K562 (cell line): ENCODE measurements around the gene ACTN2. TPM values are rescaled to one million over a fixed set of nuclear protein-coding genes. Genes with fewer than 3 reads are reported as not detected.

Source experiments
- ATAC-seq: fragments of 200-7000 bp; cut with Tn5 transposase; 3 replicates; pipeline ENCODE4 v1.9.1; 2020; ENCODE audit warnings: moderate library complexity
- BruUV-seq: library from RNA; stranded (reverse); fragments of 400-500 nt; replicated peaks from 2 replicates; lab custom pipeline; 2021; lab: Mats Ljungman, UMichigan
- CTCF ChIA-PET: fragments of 300-600 bp; formaldehyde crosslinking; extraction: SDS; loops from one replicate; lab custom pipeline; 2021; ENCODE audit warnings: low intra/inter-chr PET ratio; lab: Yijun Ruan, JAX
- POLR2A ChIA-PET: fragments of 300-600, 350-650 bp; sonication (Branson Sonifier 250); formaldehyde crosslinking; extraction: SDS; loops from one replicate; lab custom pipeline; 2021; ENCODE audit warnings: antibody characterized with exemption, inconsistent platforms; lab: Yijun Ruan, JAX
- DNase-seq, 4 experiments: peaks; one replicate each; pipeline versions ENCODE4 v3.0.0 to v3.0.0-alpha.2; 2011 to 2018; ENCODE audit warnings: low spot score in 3 of 4, mixed read lengths in 3 of 4; ENCODE audit errors: extremely low read depth in 1 of 4
- FAIRE-seq: peaks from 2 replicates; lab custom pipeline; 2011; peaks lifted over from hg19 to GRCh38; lab: Jason Lieb, UNC
- H2AFZ ChIP-seq: 2 replicates; pipeline ENCODE4 v1.6.0; 2011; ENCODE audit warnings: low read depth, low read length, control low read depth, inconsistent platforms
- H3K27ac ChIP-seq: fragments of 200-600 bp; 3 replicates; pipeline ENCODE4 v1.8.0; 2011; ENCODE audit warnings: low read depth, mild to moderate bottlenecking, control low read depth, inconsistent platforms, low read length, moderate library complexity, mixed read lengths; ENCODE audit errors: extremely low read depth
- H3K27me3 ChIP-seq, 2 experiments: fragments of 300-600 bp in 1 of 2; 2 replicates in 1 of 2; 3 replicates in 1 of 2; pipeline versions ENCODE4 v1.6.0 to v1.8.0; 2011; ENCODE audit warnings: inconsistent platforms in 2 of 2, low read length in 2 of 2, mild to moderate bottlenecking in 1 of 2, mixed read lengths in 1 of 2, moderate library complexity in 1 of 2; ENCODE audit not compliant: control insufficient read depth in 2 of 2, insufficient read depth in 2 of 2
- H3K36me3 ChIP-seq: fragments of 300-600 bp; 3 replicates; pipeline ENCODE4 v1.8.0; 2011; ENCODE audit warnings: mild to moderate bottlenecking, low read length, inconsistent platforms; ENCODE audit not compliant: control insufficient read depth, insufficient read depth
- H3K4me1 ChIP-seq, 2 experiments: fragments of 200-600 bp in 1 of 2; replicated peaks in 1 of 2; 2 replicates in 1 of 2; 3 replicates in 1 of 2; pipeline versions ENCODE4 v1.5.1 to v1.8.0; 2011; ENCODE audit warnings: inconsistent platforms in 2 of 2, low read length in 2 of 2, mild to moderate bottlenecking in 1 of 2, mixed read lengths in 1 of 2, moderate library complexity in 1 of 2; ENCODE audit not compliant: control insufficient read depth in 2 of 2, insufficient read depth in 2 of 2
- H3K4me2 ChIP-seq: 2 replicates; pipeline ENCODE4 v1.6.1; 2011; ENCODE audit warnings: low read length, control low read depth, inconsistent platforms, mixed read lengths; ENCODE audit not compliant: insufficient read depth
- H3K4me3 ChIP-seq: fragments of 200-600 bp; sonication (generic), shearing (Covaris generic); 2 replicates; pipeline ENCODE4 v1.5.1; 2016; ENCODE audit warnings: control low read depth, inconsistent platforms
- H3K79me2 ChIP-seq: fragments of 200-600 bp; 3 replicates; pipeline ENCODE4 v1.8.0; 2011; ENCODE audit warnings: low read length, inconsistent platforms; ENCODE audit not compliant: control insufficient read depth, insufficient read depth
- H3K9ac ChIP-seq, 2 experiments: 2 replicates each; pipeline versions ENCODE4 v1.6.0 to v1.6.1; 2011; ENCODE audit warnings: low read depth in 2 of 2, low read length in 2 of 2, control low read depth in 1 of 2, inconsistent platforms in 1 of 2, mild to moderate bottlenecking in 1 of 2, mixed read lengths in 1 of 2; ENCODE audit not compliant: insufficient read depth in 1 of 2
- H3K9me1 ChIP-seq: one replicate; pipeline ENCODE4 v1.6.0; 2011; ENCODE audit warnings: inconsistent platforms, mild to moderate bottlenecking, low read length, moderate library complexity; ENCODE audit not compliant: control insufficient read depth, insufficient read depth
- H3K9me3 ChIP-seq: replicated peaks from 2 replicates; pipeline ENCODE4 v1.5.1; 2011; ENCODE audit warnings: low read depth, low read length, inconsistent platforms; ENCODE audit not compliant: control insufficient read depth, insufficient read depth
- H4K20me1 ChIP-seq: replicated peaks from 2 replicates; pipeline ENCODE4 v1.6.1; 2011; ENCODE audit warnings: low read length, inconsistent platforms, mixed read lengths; ENCODE audit not compliant: control insufficient read depth, insufficient read depth
- BDP1 ChIP-seq: IDR thresholded peaks from 3 replicates; pipeline ENCODE4 v1.6.1; 2011; ENCODE audit not compliant: insufficient read length, insufficient read depth
- BHLHE40 ChIP-seq: IDR thresholded peaks from 2 replicates; pipeline ENCODE4 v1.6.1; 2011; ENCODE audit warnings: low read length, improper control_type of control experiment
- EHMT2 ChIP-seq: fragments of 450-650 bp; IDR thresholded peaks from 2 replicates; pipeline ENCODE4 v1.6.1; 2018; ENCODE audit warnings: antibody characterized with exemption
- FOXJ2 ChIP-seq: fragments of 200-800 bp; sonication (Bioruptor generic); IDR thresholded peaks from 2 replicates; pipeline ENCODE4 v1.6.1; 2016; ENCODE audit warnings: missing genetic modification characterization, missing compliant biosample characterization
- KLF1 ChIP-seq: fragments of 450-650 bp; IDR thresholded peaks from 2 replicates; pipeline ENCODE4 v1.6.1; 2016; ENCODE audit warnings: missing genetic modification characterization, missing compliant biosample characterization
- TGIF2 ChIP-seq: sonication (generic); formaldehyde crosslinking; IDR thresholded peaks from 2 replicates; pipeline ENCODE4 v1.8.1; 2022; ENCODE audit warnings: mild to moderate bottlenecking, missing genetic modification reagents, moderate library complexity
- THRAP3 ChIP-seq: fragments of 450-650 bp; IDR thresholded peaks from 2 replicates; pipeline ENCODE4 v1.6.1; 2016; ENCODE audit warnings: mild to moderate bottlenecking, inconsistent platforms, borderline replicate concordance
- ZFP36 ChIP-seq: fragments of 150-350 bp; IDR thresholded peaks from 2 replicates; pipeline ENCODE4 v1.6.1; 2018; ENCODE audit warnings: low read length, low read depth; ENCODE audit not compliant: partially characterized antibody
- ZNF184 ChIP-seq: sonication (generic); formaldehyde crosslinking; IDR thresholded peaks from 2 replicates; pipeline ENCODE4 v1.5.0; 2020; ENCODE audit warnings: missing genetic modification reagents
- ZNF586 ChIP-seq: fragments of 450-650 bp; formaldehyde crosslinking; conservative IDR thresholded peaks from 2 replicates; pipeline ENCODE4 v1.4.0; 2020; ENCODE audit warnings: mild to moderate bottlenecking, moderate library complexity
- WGBS: fragments of 100-300 bp; shearing (Covaris generic); methylation state at CpG from one replicate; pipeline ENCODE4 v1.1.6; 2016; ENCODE audit warnings: low coverage, mixed read lengths; ENCODE audit not compliant: insufficient coverage; ENCODE audit errors: missing lambda C conversion rate; 5-methylcytosine and 5-hydroxymethylcytosine counted together
- in situ Hi-C: fragments of 300-500 bp; cut with MboI; formaldehyde crosslinking; loops from 4 replicates; pipeline ENCODE4 v1.15.0; 2018; ENCODE audit warnings: inconsistent platforms, mixed read lengths
- intact Hi-C: fragments of 100-400 bp; cut with micrococcal nuclease; formaldehyde crosslinking; loops from 2 replicates; pipeline ENCODE4 v1.14.2; 2022
- polyA plus RNA-seq, 8 experiments: library from polyadenylated mRNA; depleted of rRNA in 4 of 8; stranded (reverse) in 5 of 8; unstranded in 3 of 8; fragments of >200 nt; fragmentation: Nextera tagmentation in 2 of 8; fragmentation: Illumina TruSeq in 1 of 8; extraction: Ambion mirVana in 2 of 8; extraction: Trizol in 1 of 8; gene quantifications; 2 replicates each; pipeline versions ENCODE4 v1.2.1 to v1.2.3, GENCODE V29; 2011 to 2014; ENCODE audit warnings: inconsistent platforms in 1 of 8, missing spikeins in 1 of 8
- total RNA-seq, 7 experiments: library from RNA; depleted of rRNA in 6 of 7; stranded (reverse); fragments of >200 nt in 6 of 7; fragmentation: Illumina TruSeq in 2 of 7; extraction: Trizol in 2 of 7; gene quantifications; 2 replicates each; pipeline versions ENCODE4 v1.2.1 to v1.2.3, GENCODE V29; 2011 to 2021; ENCODE audit warnings: low replicate concordance in 1 of 7
- TF ChIP-seq, protein P1 (sequence below): fragments of 450-650 bp; IDR thresholded peaks from 2 replicates; pipeline ENCODE4 v1.6.1; 2014; ENCODE audit warnings: low read depth, mild to moderate bottlenecking, moderate library complexity, borderline replicate concordance

Gene ACTN2
- total and polyA plus RNA-seq, 9 of the 15 experiments (the other 6 are each of a cell fraction or from before 2014, with no cell fraction given): 0.18 to 0.94 (median 0.42) TPM

DNA sequence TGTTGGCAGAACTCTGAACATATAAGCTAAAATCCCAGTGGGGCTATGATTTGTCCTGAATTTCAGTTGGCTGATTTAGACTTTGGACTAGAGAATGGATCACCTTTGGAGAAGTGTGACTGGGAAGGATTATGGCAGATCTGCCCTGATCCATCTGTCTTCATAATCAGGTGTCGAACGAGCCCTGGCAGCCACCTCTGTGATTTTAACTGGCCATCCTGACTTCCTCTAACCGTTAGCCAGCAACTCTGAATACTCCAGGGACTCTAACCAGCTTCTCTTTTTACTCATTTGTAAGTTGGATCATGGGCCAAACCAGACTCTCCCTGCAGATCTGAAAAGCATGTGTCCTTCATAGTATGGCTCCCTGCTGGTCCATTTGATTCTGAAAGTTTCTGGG lies 32.0 kb downstream of the ACTN2 start:
- ChIA-PET POLR2A (no interaction called here), CTCF (no interaction called here)
- H3K36me3 ChIP-seq: no peaks in the 10 kb centered on the region
- BruUV-seq: no TSS peak
- 5% methylated on average over 3 of the region's 3 CpGs for WGBS
- H2AFZ ChIP-seq: no peak overlapping the region
- in situ Hi-C loops (no loop called here), intact Hi-C loops (no loop called here)
- H3K27me3 ChIP-seq: peaks cover 5 to 10% of the 10 kb centered on the region in 2 experiments; a peak in 3 of 5 replicates
- no peaks in the 10 kb centered on the region for H4K20me1 ChIP-seq
- no peak for DNase-seq
- no peaks in the 10 kb centered on the region for H3K4me1 ChIP-seq
- no peak for FAIRE-seq
- no peaks in the 10 kb centered on the region for H3K9me1 ChIP-seq
- H3K4me2 ChIP-seq: no peak overlapping the region
- H3K9ac ChIP-seq: no peak overlapping the region
- no peak overlapping the region for H3K4me3 ChIP-seq
- H3K27ac ChIP-seq: no peak overlapping the region
- TF ChIP-seq KLF1: no peak
- H3K79me2 ChIP-seq: no peaks in the 10 kb centered on the region
- ATAC-seq: no peak
- H3K9me3 ChIP-seq: no peaks in the 10 kb centered on the region; the same call in 1 of the 2 replicates

DNA sequence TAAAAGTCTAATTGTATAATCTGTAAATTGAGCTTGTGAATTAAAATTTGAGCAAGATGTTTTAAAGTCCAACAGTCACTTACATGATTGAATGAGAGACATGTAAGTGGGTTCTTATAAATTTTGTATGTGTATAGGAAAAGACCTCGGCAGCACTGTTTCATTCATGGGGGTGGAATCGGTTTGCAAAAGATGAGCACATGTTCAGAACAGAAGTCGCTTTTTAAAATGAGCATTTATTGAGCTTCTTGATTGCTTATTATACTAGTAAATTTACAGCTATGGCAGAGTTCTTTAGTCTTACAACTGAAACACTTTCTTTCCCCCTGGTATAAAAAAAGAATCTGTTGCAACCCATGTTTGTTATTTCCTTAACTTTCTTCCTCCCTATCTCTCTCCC lies 33.9 kb downstream of the ACTN2 start:
- Histone ChIP-seq H3K27me3 (peaks cover 5 to 10% of the 10 kb centered on the region in 2 experiments; a peak in 3 of 5 replicates), H3K9me3 (no peaks in the 10 kb centered on the region; the same call in 1 of the 2 replicates)
- no peak for TF ChIP-seq BHLHE40
- TF ChIP-seq TGIF2 (CRISPR knock-in tag): no peak
- no peak for TF ChIP-seq ZNF586 (CRISPR knock-in tag)
- TF ChIP-seq ZNF184 (CRISPR knock-in tag): no peak
- TF ChIP-seq EHMT2: no peak
- no peak for TF ChIP-seq THRAP3
- TF ChIP-seq BDP1: no peak
- TF ChIP-seq, protein P1, sequence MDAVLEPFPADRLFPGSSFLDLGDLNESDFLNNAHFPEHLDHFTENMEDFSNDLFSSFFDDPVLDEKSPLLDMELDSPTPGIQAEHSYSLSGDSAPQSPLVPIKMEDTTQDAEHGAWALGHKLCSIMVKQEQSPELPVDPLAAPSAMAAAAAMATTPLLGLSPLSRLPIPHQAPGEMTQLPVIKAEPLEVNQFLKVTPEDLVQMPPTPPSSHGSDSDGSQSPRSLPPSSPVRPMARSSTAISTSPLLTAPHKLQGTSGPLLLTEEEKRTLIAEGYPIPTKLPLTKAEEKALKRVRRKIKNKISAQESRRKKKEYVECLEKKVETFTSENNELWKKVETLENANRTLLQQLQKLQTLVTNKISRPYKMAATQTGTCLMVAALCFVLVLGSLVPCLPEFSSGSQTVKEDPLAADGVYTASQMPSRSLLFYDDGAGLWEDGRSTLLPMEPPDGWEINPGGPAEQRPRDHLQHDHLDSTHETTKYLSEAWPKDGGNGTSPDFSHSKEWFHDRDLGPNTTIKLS: no peak
- TF ChIP-seq FOXJ2 (tag): no peak
- TF ChIP-seq ZFP36: no peak
- TF ChIP-seq, all 486 proteins: peak for 0
- Histone ChIP-seq H3K27ac (no peak overlapping the region), H3K79me2 (no peaks in the 10 kb centered on the region), H3K4me1 (peaks cover 0 to 4% of the 10 kb centered on the region in 2 experiments; a peak in 1 of 5 replicates), H3K36me3 (no peaks in the 10 kb centered on the region), H4K20me1 (no peaks in the 10 kb centered on the region), H3K4me2 (no peak overlapping the region), H3K9ac (no peak overlapping the region), H2AFZ (no peak overlapping the region), H3K9me1 (no peaks in the 10 kb centered on the region), H3K4me3 (no peak overlapping the region)
- 3% methylated on average over 3 of the region's 3 CpGs for WGBS
- no peak for FAIRE-seq
- in situ Hi-C loops: no loop called here
- POLR2A ChIA-PET: interaction anchor here (0.7 kb wide), 1 partner anchor 664 kb away, joined by 3 read pairs; no protein-coding TSS in a partner anchor
- BruUV-seq: no TSS peak
- CTCF ChIA-PET: no interaction called here
- ATAC-seq: no peak
- intact Hi-C loops: no loop called here
- no peak for DNase-seq
